Dermis lymphatic vessel endothelial cell (primary cell): Measurements from ENCODE around the gene ACTR1B. TPM values are rescaled to one million over a fixed set of nuclear protein-coding genes. Genes with fewer than 3 reads are reported as not detected.

Experiments used
- total RNA-seq: library from RNA; depleted of rRNA; stranded (reverse); fragments of >200 nt; gene quantifications from 2 replicates; pipeline ENCODE4 v1.2.1, GENCODE V29; 2014

Gene ACTR1B
- 61.9 and 70.0 TPM in 2 replicates for total RNA-seq

DNA sequence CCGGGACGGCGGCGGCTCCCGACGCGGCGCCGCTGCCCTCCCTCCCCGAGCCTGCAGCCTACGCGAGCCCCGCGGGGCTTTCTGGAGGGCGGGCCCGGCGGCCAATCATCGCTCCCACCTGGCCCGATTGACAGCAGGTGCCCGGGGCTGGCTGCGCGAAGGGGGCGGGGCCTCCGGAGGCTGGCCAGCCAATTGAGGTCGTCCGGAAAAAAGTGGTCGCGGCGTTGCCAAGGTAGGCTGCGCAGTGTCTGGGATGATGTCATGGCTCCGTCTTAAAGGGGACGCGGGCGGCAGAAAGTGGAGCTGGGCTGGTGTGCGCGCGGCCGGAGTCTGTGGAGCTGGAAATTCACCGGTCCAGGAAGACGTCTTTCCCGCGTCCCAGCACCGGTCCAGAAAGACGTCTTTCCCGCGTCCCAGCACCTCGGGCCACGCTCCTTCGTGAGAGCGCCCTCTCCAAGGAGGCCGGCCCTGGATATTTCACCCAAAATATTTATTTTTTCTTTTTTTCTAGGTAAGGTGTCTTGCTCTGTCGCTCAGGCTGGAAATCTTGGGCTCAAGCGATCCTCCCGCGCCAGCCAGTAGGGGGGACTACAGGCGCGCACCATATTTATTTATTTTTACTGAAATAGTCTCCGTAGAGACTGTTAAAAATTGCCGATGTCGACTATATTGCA lies at the start of gene ACTR1B:
ACTR1B (minus strand) TSS at position 83 of the 674 bp plus-strand sequence. CDS start 154 bp downstream, outside the sequence.

DNA sequence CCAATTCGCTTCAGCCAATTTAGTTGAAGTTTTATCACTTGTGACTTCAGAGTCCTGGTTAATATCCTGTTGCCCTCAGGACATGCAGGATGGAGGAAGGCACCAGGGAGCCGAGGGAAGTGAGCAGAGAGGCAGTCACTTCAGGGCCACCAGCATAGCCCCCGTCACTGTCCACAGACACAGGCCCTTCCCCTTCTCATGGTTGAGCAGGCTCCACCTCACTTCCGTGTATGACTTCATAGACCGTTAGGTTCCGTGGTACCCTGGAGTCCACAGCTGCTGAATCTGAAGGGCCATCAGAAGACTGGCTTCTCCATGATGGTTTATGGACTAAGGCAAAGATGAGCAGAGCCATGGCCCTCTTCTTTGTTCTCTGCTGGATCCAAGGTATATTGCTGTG lies 5.6 kb upstream of the ACTR1B start, which contains the start of gene C2orf92:
C2orf92 (plus strand) TSS at position 266 of the 400 bp plus-strand sequence; CDS start at position 342, 76 bp downstream.

DNA sequence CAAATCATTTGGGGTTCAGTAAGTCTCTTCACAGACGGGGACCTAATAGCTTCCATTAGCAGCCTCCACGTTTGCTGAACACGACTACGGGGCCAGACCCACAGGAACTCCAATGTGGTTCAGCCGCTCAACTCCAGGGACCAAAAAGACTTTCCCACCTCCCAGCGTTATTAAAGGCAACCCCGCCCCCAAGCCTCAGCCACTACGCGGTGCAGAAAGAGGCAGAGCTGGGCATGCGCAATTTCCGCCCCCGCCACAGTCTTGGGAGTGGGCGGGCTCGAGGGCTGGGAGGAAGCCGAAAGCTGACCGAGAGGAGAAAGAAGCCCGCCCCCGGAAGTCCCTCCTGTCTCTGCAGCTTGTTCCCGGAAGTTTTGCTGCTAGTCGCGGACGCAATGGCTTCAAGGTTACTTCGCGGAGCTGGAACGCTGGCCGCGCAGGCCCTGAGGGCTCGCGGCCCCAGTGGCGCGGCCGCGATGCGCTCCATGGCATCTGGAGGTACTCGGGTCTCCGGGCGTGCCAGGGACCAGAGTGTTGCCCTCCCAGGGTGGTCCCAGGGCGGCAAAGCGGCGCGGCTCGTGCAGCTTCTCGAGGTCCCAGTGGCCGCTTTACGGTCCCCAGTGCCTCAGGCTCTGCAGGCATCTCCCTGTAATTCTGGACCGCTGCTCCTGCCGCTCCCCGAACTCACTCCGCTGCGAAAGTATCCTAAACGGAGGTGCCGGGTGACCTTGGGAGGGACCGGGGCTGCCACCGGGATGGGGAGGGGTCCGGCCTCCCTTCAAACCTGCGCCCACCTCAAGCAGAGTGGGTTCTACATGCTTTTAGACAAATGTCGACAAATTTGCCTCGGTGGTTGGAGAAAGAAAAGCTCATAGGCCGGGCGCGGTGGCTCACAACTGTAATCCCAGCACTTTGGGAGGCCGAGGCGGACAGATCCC lies 17.9 kb downstream of the ACTR1B start, which contains the start of gene COX5B:
COX5B (plus strand) TSS at position 368 of the 935 bp plus-strand sequence; CDS start at position 393, 25 bp downstream.

Other genes with a start within 250 kb of the ACTR1B start
- 38.5 and 49.4 TPM in 2 replicates for gene ANKRD36B, start 74.2 kb downstream of the ACTR1B start, total RNA-seq
- gene COX5B, start 18.0 kb downstream of the ACTR1B start, total RNA-seq: 409 and 429 TPM in 2 replicates
- 1.6 and 2.3 TPM in 2 replicates for gene C2orf92, start 5.7 kb upstream of the ACTR1B start, total RNA-seq
- 0.11 and 0.34 TPM in 2 replicates for gene ZAP70, start 49.5 kb upstream of the ACTR1B start, total RNA-seq